DOHH2 (cell line): ENCODE data around the gene FBXL17.

Experiments used
- CTCF ChIP-seq: fragments of 200-600 bp; sonication (generic); IDR thresholded peaks from one replicate; pipeline ENCODE4 v1.5.1; 2014; ENCODE audit warnings: antibody characterized with exemption, mild to moderate bottlenecking, low read depth, low read length; ENCODE audit not compliant: poor library complexity, severe bottlenecking
- EZH2phosphoT487 ChIP-seq: fragments of 200-600 bp; sonication (generic); IDR thresholded peaks from 2 replicates; pipeline ENCODE4 v1.6.1; 2017; ENCODE audit warnings: borderline replicate concordance, mild to moderate bottlenecking, antibody characterized with exemption, low read length, moderate library complexity, mixed read lengths

- TF ChIP-seq CTCF, result no peak
- TF ChIP-seq EZH2phosphoT487, result no peak
Observed at GRCh38 chr5:108415726-108416125, 33.8 kb upstream of the FBXL17 start.
